GM23338 (cell line): Measurements from ENCODE around the gene ST3GAL4. TPM values are rescaled to one million over a fixed set of nuclear protein-coding genes. Genes with fewer than 3 reads are reported as not detected.

Experiments
- ATAC-seq: fragments of 200-7000 bp; cut with Tn5 transposase; 3 replicates; pipeline ENCODE4 v1.9.1; 2020
- DNase-seq: peaks from one replicate; pipeline ENCODE4 v3.0.0-alpha.2; 2015; ENCODE audit warnings: low spot score
- H2AFZ ChIP-seq: fragments of 200-600 bp; sonication (generic); 2 replicates; pipeline ENCODE4 v1.8.0; 2016; ENCODE audit warnings: antibody characterized with exemption, mild to moderate bottlenecking, moderate library complexity
- H3F3A ChIP-seq: fragments of 200-600 bp; sonication (generic); replicated peaks from 2 replicates; pipeline ENCODE4 v1.8.0; 2017; ENCODE audit warnings: antibody characterized with exemption, mixed run types, low read depth
- H3K27ac ChIP-seq: fragments of 200-600 bp; sonication (generic); 2 replicates; pipeline ENCODE4 v1.6.1; 2016; ENCODE audit warnings: low read depth
- H3K27me3 ChIP-seq: fragments of 200-600 bp; sonication (generic); 2 replicates; pipeline ENCODE4 v1.8.0; 2016; ENCODE audit warnings: mild to moderate bottlenecking, mixed run types, moderate library complexity; ENCODE audit not compliant: insufficient read depth
- H3K36me3 ChIP-seq: fragments of 200-600 bp; sonication (generic); 2 replicates; pipeline ENCODE4 v1.8.0; 2016; ENCODE audit warnings: mild to moderate bottlenecking; ENCODE audit not compliant: insufficient read depth
- H3K4me1 ChIP-seq: fragments of 200-600 bp; sonication (generic); 2 replicates; pipeline ENCODE4 v1.8.0; 2016; ENCODE audit warnings: mild to moderate bottlenecking, moderate library complexity; ENCODE audit not compliant: insufficient read depth
- H3K4me2 ChIP-seq: fragments of 200-600 bp; sonication (generic); 2 replicates; pipeline ENCODE4 v1.7.1; 2017; ENCODE audit warnings: mixed run types
- H3K4me3 ChIP-seq: fragments of 200-600 bp; sonication (generic); 2 replicates; pipeline ENCODE4 v1.6.1; 2016; ENCODE audit warnings: mixed run types
- H3K79me2 ChIP-seq: fragments of 200-600 bp; sonication (generic); replicated peaks from 2 replicates; pipeline ENCODE4 v1.8.0; 2017; ENCODE audit warnings: mild to moderate bottlenecking; ENCODE audit not compliant: insufficient read depth
- H3K9me2 ChIP-seq: fragments of 200-600 bp; sonication (generic); 2 replicates; pipeline ENCODE4 v1.8.0; 2017; ENCODE audit not compliant: insufficient read depth
- H4K20me1 ChIP-seq: fragments of 200-600 bp; sonication (generic); replicated peaks from 2 replicates; pipeline ENCODE4 v1.8.0; 2017; ENCODE audit warnings: mild to moderate bottlenecking; ENCODE audit not compliant: insufficient read depth
- H3K27ac Mint-ChIP-seq: 2 replicates; pipeline ENCODE4 v1.8.0; 2020; ENCODE audit warnings: inconsistent platforms, mild to moderate bottlenecking, moderate library complexity, mixed read lengths
- H3K27me3 Mint-ChIP-seq: 3 replicates; pipeline ENCODE4 v1.8.0; 2022; ENCODE audit warnings: low read depth, mild to moderate bottlenecking, moderate library complexity, mixed read lengths, inconsistent platforms; ENCODE audit not compliant: insufficient read depth, poor library complexity
- H3K36me3 Mint-ChIP-seq: 3 replicates; pipeline ENCODE4 v1.8.0; 2021; ENCODE audit warnings: low read depth, mild to moderate bottlenecking, inconsistent platforms, moderate library complexity, mixed read lengths
- H3K4me1 Mint-ChIP-seq: 3 replicates; pipeline ENCODE4 v1.8.0; 2020; ENCODE audit warnings: mild to moderate bottlenecking, inconsistent platforms, mixed read lengths
- H3K4me3 Mint-ChIP-seq: 3 replicates; pipeline ENCODE4 v1.8.0; 2021; ENCODE audit warnings: moderate library complexity, mild to moderate bottlenecking, inconsistent platforms, mixed read lengths
- H3K9me3 Mint-ChIP-seq: 3 replicates; pipeline ENCODE4 v1.8.0; 2020; ENCODE audit warnings: moderate library complexity, mild to moderate bottlenecking, inconsistent platforms, mixed read lengths
- CREB1 ChIP-seq: fragments of 250-450 bp; sonication (Bioruptor Pico); IDR thresholded peaks from 2 replicates; pipeline ENCODE4 v1.5.0; 2020; ENCODE audit warnings: low read depth, mild to moderate bottlenecking, moderate library complexity
- CTCF ChIP-seq, 2 experiments: fragments of 200-600 bp in 1 of 2; sonication (generic) in 1 of 2; conservative IDR thresholded peaks; 2 replicates each; pipeline versions ENCODE4 v1.5.1 to v1.6.1; 2016 to 2017; ENCODE audit warnings: antibody characterized with exemption in 2 of 2, low read depth in 2 of 2, mild to moderate bottlenecking in 2 of 2, moderate library complexity in 1 of 2
- ETS1 ChIP-seq: IDR thresholded peaks from 2 replicates; pipeline ENCODE4 v1.6.1; 2016; ENCODE audit warnings: antibody characterized with exemption
- EZH2 ChIP-seq: fragments of 200-600 bp; sonication (generic); IDR thresholded peaks from one replicate; pipeline ENCODE4 v1.8.0; 2017; ENCODE audit warnings: antibody characterized with exemption, mild to moderate bottlenecking, low read depth; ENCODE audit not compliant: unreplicated experiment
- EZH2phosphoT487 ChIP-seq: fragments of 200-600 bp; sonication (generic); IDR thresholded peaks from one replicate; pipeline ENCODE4 v1.8.1; 2018; ENCODE audit warnings: antibody characterized with exemption; ENCODE audit not compliant: unreplicated experiment
- JUNB ChIP-seq: IDR thresholded peaks from one replicate; pipeline ENCODE4 v1.6.1; 2016; ENCODE audit warnings: antibody characterized with exemption; ENCODE audit not compliant: unreplicated experiment
- NANOG ChIP-seq: IDR thresholded peaks from 2 replicates; pipeline ENCODE4 v1.6.1; 2016; ENCODE audit warnings: antibody characterized with exemption, borderline replicate concordance
- POLR2AphosphoS5 ChIP-seq: IDR thresholded peaks from 2 replicates; pipeline ENCODE4 v1.6.1; 2016; ENCODE audit warnings: antibody characterized with exemption, low read depth
- REST ChIP-seq: IDR thresholded peaks from one replicate; pipeline ENCODE4 v1.6.1; 2018; ENCODE audit warnings: antibody characterized with exemption; ENCODE audit not compliant: unreplicated experiment
- STAT1 ChIP-seq: IDR thresholded peaks from one replicate; pipeline ENCODE4 v1.6.1; 2016; ENCODE audit warnings: antibody characterized with exemption; ENCODE audit not compliant: unreplicated experiment
- ZNF114 ChIP-seq: fragments of 250-450 bp; sonication (Bioruptor Pico); IDR thresholded peaks from 2 replicates; pipeline ENCODE4 v1.5.0; 2020; ENCODE audit warnings: mild to moderate bottlenecking, moderate library complexity
- ZNF331 ChIP-seq: fragments of 250-450 bp; sonication (Bioruptor Pico); IDR thresholded peaks from 2 replicates; pipeline ENCODE4 v1.5.0; 2020; ENCODE audit warnings: low read depth, mild to moderate bottlenecking, moderate library complexity
- ZNF462 ChIP-seq: fragments of 250-450 bp; sonication (Bioruptor Pico); IDR thresholded peaks from 2 replicates; pipeline ENCODE4 v1.5.0; 2020; ENCODE audit warnings: mild to moderate bottlenecking, moderate library complexity
- polyA plus RNA-seq: library from polyadenylated mRNA; unstranded; fragments of >200 nt; fragmentation: Nextera tagmentation; extraction: Ambion mirVana; gene quantifications from 2 replicates; pipeline ENCODE4 v1.2.1, GENCODE V29; 2016
- total RNA-seq: library from RNA; depleted of rRNA; stranded (reverse); fragments of >200 nt; shearing (Covaris generic); gene quantifications from 2 replicates; pipeline ENCODE4 v1.2.3, GENCODE V29; 2014

ST3GAL4 gene
- total and polyA plus RNA-seq, 2 experiments from 2014 or later: 10.1 to 28.0 TPM

GRCh38 chr11:126420698-126421256, 65.3 kb downstream of the ST3GAL4 start:
- Histone ChIP-seq H4K20me1 (no peaks in the 10 kb centered on the region), H3F3A (0 out of 2 replicates have a peak, but pooled peaks cover 3% of the 10 kb centered on the region), H3K27ac (no peak overlapping the region), H3K36me3 (no peaks in the 10 kb centered on the region), H3K79me2 (no peaks in the 10 kb centered on the region), H3K4me3 (no peak overlapping the region), H3K4me1 (peaks cover 10% of the 10 kb centered on the region; the same call in 1 of the 2 replicates), H3K9me2 (no peaks in the 10 kb centered on the region), H3K27me3 (0 out of 2 replicates have a peak, but pooled peaks cover 3% of the 10 kb centered on the region), H2AFZ (no peak overlapping the region), H3K4me2 (no peak overlapping the region)
- H3K36me3 Mint-ChIP-seq: no peaks in the 10 kb centered on the region
- TF ChIP-seq JUNB: no peak
- no peak for TF ChIP-seq CTCF (conservative IDR thresholded peaks at IDR 0.05; ENCODE audit: low read depth in 2 of 2)
- no peak for TF ChIP-seq ETS1
- TF ChIP-seq ZNF114 (CRISPR knock-in tag): no peak
- TF ChIP-seq POLR2AphosphoS5: no peak
- no peak for TF ChIP-seq NANOG
- no peak for TF ChIP-seq CREB1 (CRISPR knock-in tag)
- TF ChIP-seq EZH2: no peak
- TF ChIP-seq STAT1: no peak
- no peak for TF ChIP-seq REST
- no peak for TF ChIP-seq ZNF462 (CRISPR knock-in tag)
- TF ChIP-seq ZNF331 (CRISPR knock-in tag): no peak
- TF ChIP-seq EZH2phosphoT487: no peak
- ATAC-seq (no peak), DNase-seq (no peak)
- H3K27me3 Mint-ChIP-seq: peaks cover 13% of the 10 kb centered on the region
- no peaks in the 10 kb centered on the region for H3K9me3 Mint-ChIP-seq
- H3K4me3 Mint-ChIP-seq: no peak overlapping the region
- peaks cover 11% of the 10 kb centered on the region for H3K4me1 Mint-ChIP-seq
- no peak overlapping the region for H3K27ac Mint-ChIP-seq
